ENCODE data around the gene FGF14. TPM values are rescaled to one million over a fixed set of nuclear protein-coding genes. Genes with fewer than 3 reads are reported as not detected.

FGF14 gene
- total RNA-seq, 1 experiment from 2014 or later = 0.22 TPM

- no peaks in the 10 kb centered on the region for H3K27me3 ChIP-seq (ENCODE audit: insufficient read depth, low read length)
- H3T11ph ChIP-seq (ENCODE audit: low read length) = no peak overlapping the region
- H2BK12ac ChIP-seq (ENCODE audit: insufficient read length, low read depth, low read length) = no peak overlapping the region
- H3K79me1 ChIP-seq (ENCODE audit: insufficient read depth, low read depth, low read length, poor library complexity, severe bottlenecking) = no peaks in the 10 kb centered on the region
- H2BK15ac ChIP-seq (ENCODE audit: low read depth, low read length) = no peak overlapping the region
- no peak overlapping the region for H3K18ac ChIP-seq (ENCODE audit: insufficient read length, low read depth, low read length)
- no peak overlapping the region for H2BK5ac ChIP-seq (ENCODE audit: insufficient read length, low read length)
- DNase-seq = no peak
- no peak overlapping the region for H3K4me2 ChIP-seq (ENCODE audit: insufficient read depth, insufficient read length, low read length)
- TF ChIP-seq, protein P1, sequence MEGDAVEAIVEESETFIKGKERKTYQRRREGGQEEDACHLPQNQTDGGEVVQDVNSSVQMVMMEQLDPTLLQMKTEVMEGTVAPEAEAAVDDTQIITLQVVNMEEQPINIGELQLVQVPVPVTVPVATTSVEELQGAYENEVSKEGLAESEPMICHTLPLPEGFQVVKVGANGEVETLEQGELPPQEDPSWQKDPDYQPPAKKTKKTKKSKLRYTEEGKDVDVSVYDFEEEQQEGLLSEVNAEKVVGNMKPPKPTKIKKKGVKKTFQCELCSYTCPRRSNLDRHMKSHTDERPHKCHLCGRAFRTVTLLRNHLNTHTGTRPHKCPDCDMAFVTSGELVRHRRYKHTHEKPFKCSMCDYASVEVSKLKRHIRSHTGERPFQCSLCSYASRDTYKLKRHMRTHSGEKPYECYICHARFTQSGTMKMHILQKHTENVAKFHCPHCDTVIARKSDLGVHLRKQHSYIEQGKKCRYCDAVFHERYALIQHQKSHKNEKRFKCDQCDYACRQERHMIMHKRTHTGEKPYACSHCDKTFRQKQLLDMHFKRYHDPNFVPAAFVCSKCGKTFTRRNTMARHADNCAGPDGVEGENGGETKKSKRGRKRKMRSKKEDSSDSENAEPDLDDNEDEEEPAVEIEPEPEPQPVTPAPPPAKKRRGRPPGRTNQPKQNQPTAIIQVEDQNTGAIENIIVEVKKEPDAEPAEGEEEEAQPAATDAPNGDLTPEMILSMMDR (conservative IDR thresholded peaks at IDR 0.05) = no peak
- no peaks in the 10 kb centered on the region for H3K36me3 Mint-ChIP-seq (ENCODE audit: insufficient read depth in 1 of 3, low read depth in 3 of 3)
- H4K5ac ChIP-seq (ENCODE audit: insufficient read length, low read depth, low read length) = no peak overlapping the region
- no peaks in the 10 kb centered on the region for H4K20me1 ChIP-seq (ENCODE audit: control insufficient read depth, insufficient read depth, insufficient read length)
- H3K56ac ChIP-seq (ENCODE audit: insufficient read length, low read depth, low read length) = no peak overlapping the region
- no peak overlapping the region for H3K23ac ChIP-seq (ENCODE audit: insufficient read length, low read depth, low read length)
- H3K27me3 Mint-ChIP-seq (ENCODE audit: low read depth) = no peaks in the 10 kb centered on the region
- H2BK20ac ChIP-seq (ENCODE audit: low read depth, low read length, poor library complexity, severe bottlenecking) = no peak overlapping the region
- no peak overlapping the region for H3K14ac ChIP-seq (ENCODE audit: insufficient read depth, low read length)
- H3K4me1 Mint-ChIP-seq = peaks cover 20 to 23% of the 10 kb centered on the region in 2 experiments
- H3K27ac ChIP-seq (ENCODE audit: insufficient read length, low read depth, low read length) = no peak overlapping the region
- H2AK5ac ChIP-seq (ENCODE audit: insufficient read length, low read length) = no peak overlapping the region
- no peak overlapping the region for H3K27ac Mint-ChIP-seq
- no peaks in the 10 kb centered on the region for H3K79me2 ChIP-seq (ENCODE audit: insufficient read depth, low read length)
- H3K9me3 ChIP-seq (ENCODE audit: control insufficient read depth, low read depth, low read length) = no peaks in the 10 kb centered on the region
- no peaks in the 10 kb centered on the region for H3K23me2 ChIP-seq (ENCODE audit: insufficient read length, low read depth, low read length, poor library complexity, severe bottlenecking)
- H3K4me1 ChIP-seq (ENCODE audit: insufficient read depth, low read length) = no peaks in the 10 kb centered on the region
- no peaks in the 10 kb centered on the region for H3K9me3 Mint-ChIP-seq
- H2BK120ac ChIP-seq (ENCODE audit: low read depth, low read length, poor library complexity, severe bottlenecking) = no peak overlapping the region
- H3K4ac ChIP-seq (ENCODE audit: low read depth, low read length) = no peak overlapping the region
- no peak overlapping the region for H3K9ac ChIP-seq (ENCODE audit: extremely low read depth, insufficient read length, low read length)
- no peak overlapping the region for H4K8ac ChIP-seq (replicated peaks; ENCODE audit: insufficient read length, low read depth, low read length)
- no peak overlapping the region for H3K4me3 Mint-ChIP-seq
- no peak overlapping the region for H2AFZ ChIP-seq (ENCODE audit: low read length)
- H4K91ac ChIP-seq (ENCODE audit: insufficient read length, low read depth, low read length) = no peak overlapping the region
These were observed 532.3 kb downstream of the FGF14 start for GRCh38 chr13:101869553-101869952.

Data from H9 (cell line).